Cardiac fibroblast (primary cell): Measurements from ENCODE around the gene DES.

ENCODE experiments used
- DNase-seq, 2 donors: peaks; one replicate each; pipeline versions ENCODE4 v3.0.0 to v3.0.0-alpha.2; 2010; ENCODE audit warnings: low read depth in 2 of 2
- H3K4me3 ChIP-seq, 2 donors: replicated peaks in 1 of 2; 1 replicate in 1 of 2; 2 replicates in 1 of 2; pipeline ENCODE4 v1.5.1; 2011; ENCODE audit warnings: low read depth in 2 of 2, low read length in 2 of 2, mild to moderate bottlenecking in 2 of 2, moderate library complexity in 1 of 2
- CTCF ChIP-seq: IDR thresholded peaks from one replicate; pipeline ENCODE4 v1.5.1; 2011; ENCODE audit warnings: low read depth, mild to moderate bottlenecking, low read length, inconsistent platforms

The DES gene

DNA sequence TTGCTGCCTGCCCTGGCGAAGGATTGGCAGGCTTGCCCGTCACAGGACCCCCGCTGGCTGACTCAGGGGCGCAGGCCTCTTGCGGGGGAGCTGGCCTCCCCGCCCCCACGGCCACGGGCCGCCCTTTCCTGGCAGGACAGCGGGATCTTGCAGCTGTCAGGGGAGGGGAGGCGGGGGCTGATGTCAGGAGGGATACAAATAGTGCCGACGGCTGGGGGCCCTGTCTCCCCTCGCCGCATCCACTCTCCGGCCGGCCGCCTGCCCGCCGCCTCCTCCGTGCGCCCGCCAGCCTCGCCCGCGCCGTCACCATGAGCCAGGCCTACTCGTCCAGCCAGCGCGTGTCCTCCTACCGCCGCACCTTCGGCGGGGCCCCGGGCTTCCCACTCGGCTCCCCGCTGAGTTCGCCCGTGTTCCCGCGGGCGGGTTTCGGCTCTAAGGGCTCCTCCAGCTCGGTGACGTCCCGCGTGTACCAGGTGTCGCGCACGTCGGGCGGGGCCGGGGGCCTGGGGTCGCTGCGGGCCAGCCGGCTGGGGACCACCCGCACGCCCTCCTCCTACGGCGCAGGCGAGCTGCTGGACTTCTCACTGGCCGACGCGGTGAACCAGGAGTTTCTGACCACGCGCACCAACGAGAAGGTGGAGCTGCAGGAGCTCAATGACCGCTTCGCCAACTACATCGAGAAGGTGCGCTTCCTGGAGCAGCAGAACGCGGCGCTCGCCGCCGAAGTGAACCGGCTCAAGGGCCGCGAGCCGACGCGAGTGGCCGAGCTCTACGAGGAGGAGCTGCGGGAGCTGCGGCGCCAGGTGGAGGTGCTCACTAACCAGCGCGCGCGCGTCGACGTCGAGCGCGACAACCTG lies at the start of gene DES:
Gene DES, plus strand, starts transcription at position 223 of the 857 bp plus-strand sequence. Its CDS starts 86 bp downstream, at position 309.
- TF ChIP-seq CTCF, result no peak
- peak within 1 kb of the TSS in 1 of 2 donors; percentile 13 for H3K4me3 ChIP-seq
- peak in 1 of 2 donors; percentile 38 for DNase-seq

DNA sequence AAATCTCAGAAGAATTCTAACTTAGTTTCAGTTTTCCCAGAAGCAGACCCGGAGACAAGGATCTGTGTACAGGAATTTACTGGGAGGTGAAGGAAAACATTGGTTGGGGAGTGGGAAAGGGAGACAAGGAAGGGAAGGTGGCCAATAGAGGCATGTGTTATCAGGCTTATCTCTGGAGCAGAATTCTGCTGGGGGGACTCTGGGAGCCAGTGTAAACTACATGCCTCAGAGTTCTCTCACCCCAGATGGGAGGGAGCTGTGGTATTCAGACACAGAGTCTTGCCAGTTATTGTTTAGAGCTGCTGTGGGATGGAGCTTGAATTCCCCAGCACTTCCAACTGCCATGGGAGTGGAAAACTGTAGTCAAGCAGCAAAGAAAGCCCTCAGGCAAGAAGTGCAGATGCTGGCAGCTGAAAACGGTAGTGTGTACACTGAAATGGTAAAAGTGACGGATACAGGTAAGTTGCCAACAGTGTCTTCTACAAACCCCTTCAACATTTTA lies 49.4 kb upstream of the DES start:
- peak overlapping the region in 1 of 2 donors; percentile 24 for H3K4me3 ChIP-seq

DNA sequence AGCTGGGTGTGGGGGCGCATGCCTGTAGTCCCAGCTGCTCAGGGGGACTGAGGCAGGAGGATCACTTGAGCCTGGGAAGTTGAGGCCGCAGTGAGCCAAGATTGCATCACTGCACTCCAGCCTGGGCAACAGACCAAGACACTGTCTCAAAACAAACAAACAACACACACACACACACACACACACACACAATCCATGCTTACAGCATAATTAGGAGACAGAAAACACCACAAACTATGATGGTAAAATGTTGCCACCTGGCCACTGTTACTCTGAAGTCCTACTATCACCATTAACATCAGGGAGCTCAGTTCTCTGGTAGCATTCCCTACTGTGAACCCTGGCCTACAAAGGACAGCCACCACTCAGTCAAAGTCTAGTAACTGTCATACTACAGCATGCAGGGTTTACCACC lies 48.7 kb upstream of the DES start:
- no peak for TF ChIP-seq CTCF
- no peak overlapping the region for H3K4me3 ChIP-seq
- DNase-seq, result peak; percentile 79 to 88

More for the DNA sequence above, 49.4 kb upstream of the DES start:
- DNase-seq, result peak; percentile 69 to 91
- TF ChIP-seq CTCF, result no peak

GRCh38 chr2:219378163-219378851 lies 39.9 kb upstream of the DES start:
- TF ChIP-seq CTCF, result no peak
- DNase-seq, result no peak
- H3K4me3 ChIP-seq, result no peak overlapping the region

DNA sequence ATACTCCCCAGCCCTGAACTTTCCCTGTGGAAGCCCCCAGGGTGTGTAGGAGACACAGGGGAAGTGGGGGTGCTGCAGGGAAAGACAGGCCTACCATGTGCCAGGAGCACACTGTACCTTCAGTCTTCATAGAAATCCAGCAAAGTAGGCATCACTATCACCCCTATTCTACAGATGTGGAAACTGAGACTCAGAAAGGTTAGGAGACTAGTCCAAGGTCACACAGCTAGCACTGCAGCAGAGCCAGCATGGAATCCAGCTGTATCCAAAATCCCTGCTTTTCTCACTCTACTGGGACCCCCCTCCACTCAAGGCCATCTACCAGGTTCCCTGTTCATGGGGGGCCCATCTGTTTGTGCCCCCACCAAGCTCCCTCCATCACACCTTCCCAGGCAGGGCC lies 37.3 kb upstream of the DES start:
- TF ChIP-seq CTCF, result no peak
- DNase-seq, result no peak

GRCh38 chr2:219381448-219381847 lies 36.7 kb upstream of the DES start:
- no peak for TF ChIP-seq CTCF
- no peak overlapping the region for H3K4me3 ChIP-seq
- no peak for DNase-seq

More for the DNA sequence above, 37.3 kb upstream of the DES start:
- no peak overlapping the region for H3K4me3 ChIP-seq
